Upper lobe of left lung (tissue), 6 donors: ENCODE measurements around the gene IPP. TPM values are rescaled to one million over a fixed set of nuclear protein-coding genes. Genes with fewer than 3 reads are reported as not detected.

Source experiments
- ATAC-seq, 2 donors: fragments of 200-7000 bp; cut with Tn5 transposase; one replicate each; pipeline ENCODE4 v1.9.1; 2022; ENCODE audit warnings: mild to moderate bottlenecking in 2 of 2, moderate library complexity in 2 of 2; ENCODE audit not compliant: low FRiP score in 2 of 2
- DNase-seq, 2 donors: peaks; one replicate each; pipeline ENCODE4 v3.0.0-alpha.2; 2019 to 2020
- H3K27ac ChIP-seq, 4 donors: fragments of 200-600 bp; sonication (generic); one replicate each; pipeline ENCODE4 v1.5.1; 2016 to 2019
- H3K27me3 ChIP-seq, 4 donors: fragments of 200-600 bp; sonication (generic); one replicate each; pipeline ENCODE4 v1.5.1; 2017 to 2019
- H3K36me3 ChIP-seq, 4 donors: fragments of 200-600 bp; sonication (generic); one replicate each; pipeline ENCODE4 v1.5.1; 2016 to 2019
- H3K4me1 ChIP-seq, 4 donors: fragments of 200-600 bp; sonication (generic); one replicate each; pipeline ENCODE4 v1.5.1; 2018 to 2019
- H3K4me3 ChIP-seq, 4 donors: fragments of 200-600 bp; sonication (generic); one replicate each; pipeline ENCODE4 v1.5.1; 2017 to 2019; ENCODE audit warnings: mild to moderate bottlenecking in 2 of 4, moderate library complexity in 1 of 4
- H3K9me3 ChIP-seq, 4 donors: fragments of 200-600 bp; sonication (generic); one replicate each; pipeline ENCODE4 v1.5.1; 2018 to 2019
- CTCF ChIP-seq, 6 experiments: fragments of 450-650 bp in 4 of 6; fragments of 200-600 bp in 2 of 6; sonication (generic) in 2 of 6; IDR thresholded peaks; one replicate each; pipeline ENCODE4 v1.5.1; 2016 to 2019; ENCODE audit warnings: antibody characterized with exemption in 6 of 6
- EP300 ChIP-seq, 4 donors: sonication (generic); formaldehyde crosslinking; IDR thresholded peaks; one replicate each; pipeline ENCODE4 v1.5.1; 2017; ENCODE audit warnings: antibody characterized with exemption in 4 of 4, control low read depth in 2 of 4
- POLR2A ChIP-seq, 4 donors: fragments of 450-650 bp; IDR thresholded peaks; one replicate each; pipeline ENCODE4 v1.5.1; 2016 to 2017; ENCODE audit warnings: antibody characterized with exemption in 4 of 4, mild to moderate bottlenecking in 2 of 4
- POLR2AphosphoS5 ChIP-seq, 2 donors: sonication (generic); formaldehyde crosslinking; IDR thresholded peaks; one replicate each; pipeline ENCODE4 v1.5.1; 2017; ENCODE audit warnings: antibody characterized with exemption in 2 of 2
- WGBS, 2 donors: methylation state at CpG; one replicate each; pipeline ENCODE4 v1.1.5; 2017 to 2018; 5-methylcytosine and 5-hydroxymethylcytosine counted together
- total RNA-seq, 6 donors: library from RNA; depleted of rRNA in 4 of 6; stranded (reverse); fragments of >200 nt in 4 of 6; gene quantifications; one replicate each; pipeline versions ENCODE4 v1.1.0 to v1.2.1, GENCODE V29; 2016 to 2021
- donor health status: DM: no; HTN: no; CAD: no; lungs with moderate emphysema.
- donor health status: DM: no; HTN: yes; CAD: no; lungs with severe emphysema.

The IPP gene
- total RNA-seq, 6 donors from 2014 or later: 3.8 to 23.0 (median 12.9) TPM

- Histone ChIP-seq H3K4me3 (no peak overlapping the region), H3K9me3 (no peaks in the 10 kb centered on the region), H3K27ac (no peak overlapping the region), H3K27me3 (no peaks in the 10 kb centered on the region), H3K4me1 (peaks cover 22 to 51% (median 37%) of the 10 kb centered on the region in 4 donors), H3K36me3 (peaks cover 0 to 3% (median 0%) of the 10 kb centered on the region in 4 donors)
- DNase-seq (no peak), ATAC-seq (no peak)
- TF ChIP-seq EP300 (IDR thresholded peaks at IDR 0.05) (no peak), POLR2AphosphoS5 (IDR thresholded peaks at IDR 0.05) (no peak), CTCF (IDR thresholded peaks at IDR 0.05) (no peak), POLR2A (IDR thresholded peaks at IDR 0.05) (no peak)
- 94 to 97% methylated on average over 4 of the region's 4 CpGs for WGBS, 2 donors
Observed at GRCh38 chr1:45668526-45668925, 81.9 kb downstream of the IPP start.

GRCh38 chr1:45667321-45668111, 82.9 kb downstream of the IPP start:
- no peaks in the 10 kb centered on the region for H3K9me3 ChIP-seq
- peaks cover 22 to 45% (median 28%) of the 10 kb centered on the region in 4 donors for H3K4me1 ChIP-seq
- no peak overlapping the region for H3K27ac ChIP-seq
- TF ChIP-seq POLR2A (IDR thresholded peaks at IDR 0.05) (no peak), POLR2AphosphoS5 (IDR thresholded peaks at IDR 0.05) (no peak), CTCF (IDR thresholded peaks at IDR 0.05) (no peak), EP300 (IDR thresholded peaks at IDR 0.05) (no peak)
- H3K4me3 ChIP-seq: no peak overlapping the region
- WGBS, 2 donors: 63 to 75% methylated on average over 8 of the region's 8 CpGs
- H3K36me3 ChIP-seq: peaks cover 0 to 3% (median 0%) of the 10 kb centered on the region in 4 donors
- DNase-seq: no peak
- no peaks in the 10 kb centered on the region for H3K27me3 ChIP-seq
- no peak for ATAC-seq

- DNase-seq (no peak), ATAC-seq (no peak)
- peaks cover 0 to 3% (median 0%) of the 10 kb centered on the region in 4 donors for H3K36me3 ChIP-seq
- no peaks in the 10 kb centered on the region for H3K27me3 ChIP-seq
- TF ChIP-seq CTCF (IDR thresholded peaks at IDR 0.05) (no peak), POLR2A (IDR thresholded peaks at IDR 0.05) (no peak), POLR2AphosphoS5 (IDR thresholded peaks at IDR 0.05) (no peak), EP300 (IDR thresholded peaks at IDR 0.05) (no peak)
- H3K27ac ChIP-seq: no peak overlapping the region
- no peak overlapping the region for H3K4me3 ChIP-seq
- H3K4me1 ChIP-seq: peaks cover 21 to 44% (median 27%) of the 10 kb centered on the region in 4 donors
- 67 to 71% methylated on average over 2 of the region's 2 CpGs for WGBS, 2 donors
- H3K9me3 ChIP-seq: no peaks in the 10 kb centered on the region
Observed at GRCh38 chr1:45666836-45667235, 83.6 kb downstream of the IPP start.

- Histone ChIP-seq H3K4me3 (no peak overlapping the region), H3K9me3 (no peaks in the 10 kb centered on the region), H3K36me3 (peaks cover 26 to 59% (median 46%) of the 10 kb centered on the region in 4 donors), H3K4me1 (no peaks in the 10 kb centered on the region), H3K27ac (no peak overlapping the region), H3K27me3 (no peaks in the 10 kb centered on the region)
- WGBS, 2 donors: 51 to 53% methylated on average over 2 of the region's 2 CpGs
- ATAC-seq (no peak), DNase-seq (no peak)
- no peak for TF ChIP-seq POLR2AphosphoS5 (IDR thresholded peaks at IDR 0.05)
- no peak for TF ChIP-seq EP300 (IDR thresholded peaks at IDR 0.05)
- TF ChIP-seq POLR2A (IDR thresholded peaks at IDR 0.05): no peak
- no peak for TF ChIP-seq CTCF (IDR thresholded peaks at IDR 0.05)
Observed at GRCh38 chr1:45660336-45660735, 90.1 kb downstream of the IPP start.
